RWPE1 (cell line): ENCODE measurements around the gene JUNB.
A peak's percentile ranks its signal among the peaks of the same experiment; 100 is the strongest.
"Not testable (repeated sequence)": the region's sequence is repeated elsewhere in the genome, so short reads cannot be mapped to it uniquely, and the experiment has no call there.

Experiments
- CTCF ChIA-PET: fragments of 350-600 bp; sonication (Branson Sonifier 250); formaldehyde crosslinking; extraction: SDS; loops from one replicate; lab custom pipeline; 2021; lab: Yijun Ruan, JAX
- POLR2A ChIA-PET: fragments of 400-600 bp; formaldehyde crosslinking; extraction: SDS; loops from one replicate; lab custom pipeline; 2020; ENCODE audit warnings: antibody characterized with exemption; ENCODE audit not compliant: low non-redundant PET; lab: Yijun Ruan, JAX
- DNase-seq: peaks from one replicate; pipeline ENCODE4 v3.0.0; 2012; ENCODE audit warnings: low spot score
- H3K27ac ChIP-seq: fragments of 450-650 bp; 2 replicates; pipeline ENCODE4 v1.5.1; 2017
- TF ChIP-seq, protein P1 (sequence below): fragments of 450-650 bp; conservative IDR thresholded peaks from 2 replicates; pipeline ENCODE4 v1.5.1; 2017; ENCODE audit warnings: low read depth, mild to moderate bottlenecking

JUNB gene

DNA sequence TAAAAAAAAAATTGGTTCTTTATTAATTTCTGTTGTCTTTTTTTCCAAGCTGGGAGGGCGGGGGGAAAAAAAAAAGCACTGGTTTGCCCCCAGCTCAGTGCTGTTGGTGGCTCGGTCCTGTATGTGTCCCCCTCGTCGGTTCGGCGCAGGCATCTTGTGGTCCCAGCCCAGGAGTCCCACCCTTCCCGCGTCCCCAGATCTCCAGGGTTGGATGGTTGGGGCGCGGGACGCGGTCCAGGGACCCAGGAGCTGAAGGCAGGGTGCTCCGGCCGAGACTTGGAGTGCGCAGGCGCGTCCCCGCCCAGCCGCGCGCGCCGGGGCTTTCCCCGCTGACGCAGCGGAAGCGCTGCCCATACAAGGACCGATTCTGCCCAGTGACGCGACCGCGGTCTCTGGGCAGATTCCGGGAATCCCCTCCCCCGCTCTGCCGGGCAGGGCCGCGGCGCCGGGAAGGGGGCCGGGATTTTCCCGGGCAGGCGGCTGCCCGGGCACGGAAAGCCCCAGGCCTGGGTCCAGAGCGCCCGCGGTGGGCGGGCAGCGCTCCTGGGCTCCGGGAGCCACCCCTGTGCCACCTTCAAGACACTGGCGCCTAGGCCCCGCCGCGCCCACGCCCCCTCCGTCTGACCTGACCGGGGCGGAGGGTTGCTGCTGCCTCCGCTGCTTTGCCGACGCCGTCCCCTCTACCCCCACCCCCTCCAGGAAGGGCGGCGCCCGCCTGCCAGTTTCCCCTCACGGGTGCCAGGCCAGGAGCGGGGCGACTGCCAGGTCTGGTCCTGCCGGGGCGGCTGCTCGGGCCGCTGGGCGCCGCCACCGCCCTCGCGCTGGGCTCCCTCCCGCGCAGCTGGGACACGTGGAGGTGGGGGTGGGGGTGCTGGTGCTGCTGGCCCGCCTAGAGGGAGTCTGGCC, 2.3 kb downstream of the JUNB start:
- peak overlapping the region; percentile 100 for H3K27ac ChIP-seq
- ChIA-PET CTCF (interaction anchor here (0.6 to 3.6 kb wide), 7 partner anchors 11 to 162 kb away, joined by 3 to 40 read pairs (median 3); partner anchors contain the start of gene HOOK2), POLR2A (interaction anchor here (0.8 to 7.3 kb wide), 3 partner anchors 11 to 79 kb away, joined by 11 to 120 read pairs (median 15); partner anchors contain the start of gene HOOK2)
- DNase-seq: peak; percentile 92
- TF ChIP-seq, protein P1, sequence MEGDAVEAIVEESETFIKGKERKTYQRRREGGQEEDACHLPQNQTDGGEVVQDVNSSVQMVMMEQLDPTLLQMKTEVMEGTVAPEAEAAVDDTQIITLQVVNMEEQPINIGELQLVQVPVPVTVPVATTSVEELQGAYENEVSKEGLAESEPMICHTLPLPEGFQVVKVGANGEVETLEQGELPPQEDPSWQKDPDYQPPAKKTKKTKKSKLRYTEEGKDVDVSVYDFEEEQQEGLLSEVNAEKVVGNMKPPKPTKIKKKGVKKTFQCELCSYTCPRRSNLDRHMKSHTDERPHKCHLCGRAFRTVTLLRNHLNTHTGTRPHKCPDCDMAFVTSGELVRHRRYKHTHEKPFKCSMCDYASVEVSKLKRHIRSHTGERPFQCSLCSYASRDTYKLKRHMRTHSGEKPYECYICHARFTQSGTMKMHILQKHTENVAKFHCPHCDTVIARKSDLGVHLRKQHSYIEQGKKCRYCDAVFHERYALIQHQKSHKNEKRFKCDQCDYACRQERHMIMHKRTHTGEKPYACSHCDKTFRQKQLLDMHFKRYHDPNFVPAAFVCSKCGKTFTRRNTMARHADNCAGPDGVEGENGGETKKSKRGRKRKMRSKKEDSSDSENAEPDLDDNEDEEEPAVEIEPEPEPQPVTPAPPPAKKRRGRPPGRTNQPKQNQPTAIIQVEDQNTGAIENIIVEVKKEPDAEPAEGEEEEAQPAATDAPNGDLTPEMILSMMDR: no peak

DNA sequence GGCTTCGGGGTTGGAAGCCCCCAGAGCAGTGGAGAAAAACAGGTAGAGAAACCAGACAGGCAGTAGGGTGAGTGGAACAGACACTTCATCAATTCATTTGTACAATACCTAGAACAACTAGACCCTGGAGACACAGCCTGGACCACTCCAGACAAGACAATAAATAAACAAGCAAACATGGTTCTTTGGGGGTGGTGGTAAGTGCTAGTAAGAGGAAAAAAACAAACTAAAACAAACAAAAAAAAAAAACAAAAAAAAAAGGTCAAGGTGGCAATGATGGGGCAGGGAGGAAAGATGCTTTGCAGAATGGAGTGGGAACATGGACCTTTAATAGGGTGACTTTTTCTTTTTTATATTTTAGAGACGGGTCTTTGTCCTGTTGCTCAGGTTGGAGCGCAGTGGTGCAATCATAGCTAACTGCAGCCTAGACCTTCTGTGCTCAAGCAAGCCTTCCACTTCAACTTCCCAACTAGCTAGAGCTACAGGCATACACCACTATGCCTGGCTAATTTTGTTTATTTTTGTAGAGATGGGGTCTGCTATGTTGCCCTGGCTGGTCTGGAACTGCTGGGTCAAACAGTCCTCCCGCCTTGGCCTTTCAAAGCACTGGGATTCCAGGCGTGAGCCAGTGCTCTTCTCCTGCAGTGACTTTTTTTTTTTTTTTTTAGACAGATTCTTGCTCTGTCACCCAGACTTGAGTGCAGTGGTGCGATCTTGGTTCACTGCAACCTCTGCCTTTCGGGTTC, 3.1 kb downstream of the JUNB start:
- H3K27ac ChIP-seq: peak overlapping the region; percentile 100
- no peak for DNase-seq
- ChIA-PET CTCF (interaction anchor here (0.6 to 3.2 kb wide), 4 partner anchors 17 to 161 kb away, joined by 3 to 36 read pairs (median 4); partner anchors contain the start of gene HOOK2), POLR2A (interaction anchor here (0.7 to 7.3 kb wide), 3 partner anchors 17 to 32 kb away, joined by 4 to 120 read pairs (median 9); partner anchors contain the start of gene HOOK2)
- TF ChIP-seq, protein P1: no peak

DNA sequence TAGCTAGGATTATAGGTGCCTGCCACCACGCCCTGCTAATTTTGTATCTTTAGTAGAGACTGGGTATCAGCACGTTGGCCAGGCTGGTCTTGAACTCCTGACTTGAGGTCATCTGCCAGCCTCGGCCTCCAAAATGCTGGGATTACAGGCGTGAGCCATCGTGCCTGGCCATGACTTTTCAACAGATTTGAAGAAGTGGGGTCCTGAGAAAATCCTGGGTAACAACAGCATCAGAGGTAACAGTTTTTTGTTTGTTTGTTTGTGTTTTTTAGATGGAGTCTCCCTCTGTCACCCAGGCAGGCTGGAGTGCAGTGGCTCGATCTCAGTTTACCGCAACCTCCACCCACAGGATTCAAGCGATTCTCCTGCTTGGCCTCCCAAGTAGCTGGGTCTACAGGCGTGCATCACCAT, 3.7 kb downstream of the JUNB start:
- no peak for DNase-seq
- CTCF ChIA-PET: interaction anchor here (0.6 to 3.2 kb wide), 6 partner anchors 18 to 77 kb away, joined by 3 to 36 read pairs (median 10); no protein-coding TSS in a partner anchor
- TF ChIP-seq, protein P1: no peak
- peak overlapping the region; percentile 100 for H3K27ac ChIP-seq
- POLR2A ChIA-PET: interaction anchor here (0.7 to 7.3 kb wide), 3 partner anchors 16 to 33 kb away, joined by 4 to 120 read pairs (median 9); partner anchors contain the start of gene HOOK2

DNA sequence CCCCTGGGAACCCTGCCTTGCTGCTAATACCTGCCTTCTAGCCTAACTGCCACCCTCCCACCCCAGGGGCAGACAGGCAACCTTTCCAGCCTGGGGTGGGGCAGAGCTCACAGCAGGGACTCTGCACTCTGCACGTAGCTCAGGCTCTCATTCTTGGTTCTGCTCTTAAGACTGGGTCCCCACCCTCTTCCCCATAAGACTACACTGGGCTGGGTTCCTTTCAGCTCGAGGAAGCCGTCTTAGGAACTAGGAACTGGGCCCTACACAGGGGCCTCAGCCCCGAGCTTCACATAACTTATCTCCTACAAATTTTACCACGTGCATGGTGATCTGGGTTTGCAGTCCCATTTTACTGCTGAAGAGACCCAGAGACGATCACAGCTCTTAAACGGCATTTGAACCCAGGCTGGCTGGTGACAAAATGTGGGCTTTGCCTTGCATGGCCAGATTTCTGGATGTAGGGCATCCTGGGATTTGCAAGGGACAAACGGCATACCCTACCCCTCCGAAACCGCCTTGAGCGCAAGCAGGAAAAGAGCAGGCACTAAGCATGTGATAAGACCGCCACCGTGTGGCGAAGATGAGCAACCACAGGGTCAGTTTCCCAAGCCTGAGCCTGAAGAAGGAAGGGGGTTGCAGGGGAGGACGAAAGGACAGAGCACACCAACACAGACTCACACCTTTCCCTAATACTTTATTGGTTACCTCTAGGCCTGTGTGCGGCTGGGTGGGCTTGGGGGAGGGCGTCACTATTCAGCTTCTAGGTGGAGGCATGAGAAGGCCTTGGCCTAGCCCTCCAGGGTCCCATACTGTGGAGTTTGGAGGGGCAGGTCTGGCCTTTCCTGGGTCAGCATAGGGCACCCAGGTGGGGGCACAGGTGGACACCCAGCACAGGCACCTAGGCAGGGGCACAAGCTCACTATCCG, 5.1 kb downstream of the JUNB start:
- POLR2A ChIA-PET: interaction anchor here (1.2 kb wide), 1 partner anchor 19 kb away, joined by 8 read pairs; no protein-coding TSS in a partner anchor
- TF ChIP-seq, protein P1: peak; percentile 90
- peak overlapping the region; percentile 100 for H3K27ac ChIP-seq
- DNase-seq: peak; percentile 51
- CTCF ChIA-PET: interaction anchor here (0.5 to 3.2 kb wide), 21 partner anchors 9 to 979 kb away, joined by 3 to 36 read pairs (median 4); partner anchors contain the start of genes BEST2 and GCDH

DNA sequence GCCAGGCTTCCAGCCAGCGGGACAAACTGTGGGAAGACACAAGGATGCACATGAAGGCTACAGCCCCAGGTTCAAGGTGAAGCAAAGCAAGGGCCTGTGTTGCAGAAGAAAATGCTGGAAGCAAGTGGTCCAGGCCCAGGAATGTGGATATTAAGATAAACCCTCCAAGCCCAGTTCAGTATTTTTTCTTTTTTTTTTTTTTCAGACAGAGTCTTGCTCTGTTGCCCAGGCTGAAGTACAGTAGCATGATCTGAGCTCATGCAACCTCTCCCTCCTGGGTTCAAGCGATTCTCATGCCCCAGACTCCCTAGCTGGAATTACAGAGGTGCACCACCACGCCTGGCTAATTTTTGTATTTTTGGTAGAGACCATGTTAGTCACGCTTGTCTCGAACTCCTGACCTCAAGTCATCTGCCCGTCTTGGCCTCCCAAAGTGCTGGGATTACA, 5.9 kb downstream of the JUNB start:
- TF ChIP-seq, protein P1: no peak
- H3K27ac ChIP-seq: peak overlapping the region; percentile 100
- CTCF ChIA-PET: interaction anchor here (1.0 to 3.2 kb wide), 6 partner anchors 20 to 50 kb away, joined by 3 to 36 read pairs (median 12); no protein-coding TSS in a partner anchor
- POLR2A ChIA-PET: interaction anchor here (0.7 kb wide), 1 partner anchor 43 kb away, joined by 5 read pairs; no protein-coding TSS in a partner anchor
- DNase-seq: no peak

DNA sequence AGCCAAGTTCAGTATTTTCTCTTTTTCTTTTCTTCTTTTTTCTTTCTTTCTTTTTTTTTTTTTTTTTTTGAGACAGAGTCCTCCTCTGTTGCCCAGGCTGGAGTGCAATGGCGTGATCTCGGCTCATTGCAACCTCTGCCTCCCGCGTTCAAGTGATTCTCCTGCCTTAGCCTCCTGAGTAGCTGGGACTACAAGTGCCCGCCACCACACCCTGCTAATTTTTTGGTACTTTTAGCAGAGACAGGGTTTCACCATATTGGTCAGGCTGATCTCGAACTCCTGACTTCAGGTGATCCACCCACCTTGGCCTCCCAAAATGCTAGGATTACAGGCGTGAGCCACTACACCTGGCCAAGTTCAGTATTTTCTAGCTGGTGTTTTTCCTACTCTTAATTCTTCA, 6.3 kb downstream of the JUNB start:
- ChIA-PET CTCF (interaction anchor here (1.0 to 2.6 kb wide), 2 partner anchors 50 kb away, joined by 3 to 10 read pairs; no protein-coding TSS in a partner anchor), POLR2A (interaction anchor here (0.7 kb wide), 1 partner anchor 43 kb away, joined by 5 read pairs; no protein-coding TSS in a partner anchor)
- DNase-seq: not testable (repeated sequence)
- H3K27ac ChIP-seq: peak overlapping the region; percentile 100
